ENCODE results near the gene KCNE5.

- TF ChIP-seq CTCF (conservative IDR thresholded peaks at IDR 0.05 in 1 of 2, IDR thresholded peaks at IDR 0.05 in 1 of 2; ENCODE audit: extremely low read depth in 1 of 2, insufficient read depth in 1 of 2, low read depth in 1 of 2, low read length in 2 of 2) (no peak), EZH2 (IDR thresholded peaks at IDR 0.05; ENCODE audit: borderline replicate concordance, low read length) (no peak)
These were observed 47.9 kb downstream of the KCNE5 start for GRCh38 chrX:109577055-109577454.
